Naive thymus-derived CD8-positive, alpha-beta T cell (primary cell): ENCODE results near the gene PSRC1. TPM values are rescaled to one million over a fixed set of nuclear protein-coding genes. Genes with fewer than 3 reads are reported as not detected.

Source experiments
- ATAC-seq, 2 donors: fragments of 150-1000 bp; cut with Tn5 transposase in 1 of 2; sonication (Bioruptor Pico), chemical (Tn5 transposase) in 1 of 2; 1 replicate in 1 of 2; 2 replicates in 1 of 2; pipeline ENCODE4 v1.10.0; 2021; ENCODE audit warnings: mild to moderate bottlenecking in 2 of 2, moderate library complexity in 2 of 2
- POLR2A ChIA-PET: fragments of 350-600 bp; sonication (Branson Sonifier 250); formaldehyde crosslinking; loops from one replicate; lab custom pipeline; 2021; ENCODE audit warnings: antibody characterized with exemption; lab: Charles Lee
- DNase-seq, 10 donors: peaks; one replicate each; pipeline versions ENCODE4 v3.0.0 to v3.0.0-alpha.2; 2020 to 2022
- H3K27ac Mint-ChIP-seq, 10 donors: one replicate each; pipeline ENCODE4 v1.8.0; 2020 to 2022; ENCODE audit warnings: mild to moderate bottlenecking in 10 of 10, mixed read lengths in 10 of 10, moderate library complexity in 4 of 10, inconsistent platforms in 1 of 10
- H3K27me3 Mint-ChIP-seq, 5 donors: one replicate each; pipeline ENCODE4 v1.8.0; 2021 to 2022; ENCODE audit warnings: mixed read lengths in 5 of 5
- H3K36me3 Mint-ChIP-seq, 3 donors: one replicate each; pipeline ENCODE4 v1.8.0; 2020 to 2022; ENCODE audit warnings: mixed read lengths in 3 of 3, mild to moderate bottlenecking in 2 of 3, inconsistent platforms in 1 of 3
- H3K4me1 Mint-ChIP-seq, 4 donors: one replicate each; pipeline ENCODE4 v1.8.0; 2021 to 2022; ENCODE audit warnings: mixed read lengths in 4 of 4
- H3K4me3 Mint-ChIP-seq, 10 donors: one replicate each; pipeline ENCODE4 v1.8.0; 2020 to 2022; ENCODE audit warnings: mild to moderate bottlenecking in 10 of 10, mixed read lengths in 10 of 10, moderate library complexity in 6 of 10, inconsistent platforms in 1 of 10
- H3K9me3 Mint-ChIP-seq, 9 donors: one replicate each; pipeline ENCODE4 v1.8.0; 2020 to 2022; ENCODE audit warnings: mixed read lengths in 9 of 9, mild to moderate bottlenecking in 3 of 9, inconsistent platforms in 1 of 9, moderate library complexity in 1 of 9
- polyA plus RNA-seq, 3 donors: library from polyadenylated mRNA; unstranded; fragments of 300-500 nt; fragmentation: Illumina TruSeq; gene quantifications; one replicate each; pipeline ENCODE4 v1.2.3, GENCODE V29; 2021
- total RNA-seq, 8 experiments: library from RNA in 2 of 8; stranded (reverse) in 2 of 8; gene quantifications; one replicate each; pipeline ENCODE4 v1.2.3 and lab custom pipeline; 2021 to 2026

PSRC1 gene
- total and polyA plus RNA-seq, 5 experiments from 2014 or later, result 0.31 to 0.89 TPM; not detected in 3

- Mint-ChIP-seq H3K27me3 (no peaks in the 10 kb centered on the region), H3K9me3 (no peaks in the 10 kb centered on the region), H3K4me3 (no peak overlapping the region), H3K27ac (peak overlapping the region in 1 of 10 donors; percentile 87), H3K4me1 (peaks cover 3 to 14% (median 5%) of the 10 kb centered on the region in 4 donors), H3K36me3 (peaks cover 0 to 9% (median 0%) of the 10 kb centered on the region in 3 donors)
- peak in 1 of 10 donors; percentile 53 for DNase-seq
- no peak for ATAC-seq
- POLR2A ChIA-PET, result no interaction called here
These were observed 8.1 kb downstream of the PSRC1 start for GRCh38 chr1:109274533-109275476.

DNA sequence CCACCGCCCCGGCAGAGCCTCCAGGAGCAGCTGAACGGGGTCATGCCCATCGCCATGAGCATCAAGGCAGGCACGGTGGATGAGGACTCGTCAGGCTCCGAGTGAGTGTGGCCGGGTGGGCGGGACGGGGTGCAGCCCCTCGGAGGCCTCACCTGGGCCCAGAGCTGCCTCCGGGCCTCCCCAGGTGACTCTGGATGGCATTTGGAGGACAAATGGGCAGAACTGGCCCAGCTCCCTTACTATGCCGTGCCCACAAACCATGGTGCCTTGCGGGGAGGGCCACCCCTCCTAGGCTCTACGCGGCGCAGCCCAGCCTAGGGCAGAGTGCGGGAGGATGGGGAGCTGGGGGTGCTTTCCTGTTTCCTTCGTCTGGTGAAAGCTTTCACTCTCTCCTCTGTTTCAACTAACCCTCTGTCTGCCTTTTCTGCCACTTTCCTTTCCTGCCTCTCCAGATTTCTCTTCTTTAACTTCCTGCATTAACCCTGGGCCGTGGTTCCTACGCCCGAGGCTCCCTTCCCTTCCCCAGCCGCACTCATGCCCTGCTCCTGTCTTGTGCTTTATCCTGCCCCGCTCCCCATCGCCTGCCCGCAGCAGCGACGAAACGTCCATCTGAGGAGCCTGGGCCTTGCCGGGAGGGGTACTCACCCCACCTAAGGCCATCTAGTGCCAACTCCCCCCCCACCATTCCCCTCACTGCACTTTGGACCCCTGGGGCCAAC, 9.2 kb downstream of the PSRC1 start:
- Mint-ChIP-seq H3K27me3 (no peaks in the 10 kb centered on the region), H3K9me3 (no peaks in the 10 kb centered on the region), H3K4me3 (peak overlapping the region in 4 of 10 donors; percentile 1 to 47 (median 16)), H3K4me1 (peaks cover 3 to 14% (median 5%) of the 10 kb centered on the region in 4 donors), H3K36me3 (peaks cover 0 to 9% (median 0%) of the 10 kb centered on the region in 3 donors), H3K27ac (peak overlapping the region in 3 of 10 donors; percentile 50 to 85 (median 83))
- ATAC-seq (no peak), DNase-seq (peak in 1 of 10 donors; percentile 26)
- POLR2A ChIA-PET, result no interaction called here

DNA sequence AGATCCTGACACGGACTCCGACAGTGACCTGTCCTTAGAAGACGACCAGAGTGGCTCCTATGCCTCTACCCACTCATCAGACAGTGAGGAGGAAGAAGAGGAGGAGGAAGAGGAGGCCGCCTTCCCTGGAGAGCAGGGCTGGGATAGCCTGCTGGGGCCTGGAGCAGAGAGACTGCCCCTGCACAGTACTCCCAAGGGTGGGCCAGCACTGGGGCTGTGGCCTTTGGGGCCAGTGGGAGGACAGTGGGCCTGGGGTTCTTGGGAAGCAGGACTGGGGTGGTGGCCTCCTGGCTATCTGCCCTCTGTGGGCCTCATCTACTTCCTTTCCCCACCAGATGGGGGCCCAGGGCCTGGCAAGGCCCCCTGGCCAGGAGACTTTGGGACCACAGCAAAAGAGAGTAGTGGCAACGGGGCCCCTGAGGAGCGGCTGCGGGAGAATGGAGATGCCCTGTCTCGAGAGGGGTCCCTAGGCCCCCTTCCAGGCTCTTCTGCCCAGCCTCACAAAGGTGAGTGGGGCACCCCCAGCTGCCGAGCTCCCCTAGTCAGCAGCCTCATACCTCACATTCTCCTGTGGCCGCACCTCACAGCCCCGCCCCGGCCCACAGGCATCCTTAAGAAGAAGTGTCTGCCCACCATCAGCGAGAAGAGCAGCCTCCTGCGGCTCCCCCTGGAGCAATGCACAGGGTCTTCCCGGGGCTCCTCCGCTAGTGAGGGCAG, 10.0 kb downstream of the PSRC1 start:
- Mint-ChIP-seq H3K4me1 (peaks cover 4 to 14% (median 5%) of the 10 kb centered on the region in 4 donors), H3K9me3 (no peaks in the 10 kb centered on the region)

GRCh38 chr1:109272021-109272799, 10.7 kb downstream of the PSRC1 start:
- POLR2A ChIA-PET, result no interaction called here
- H3K4me1 Mint-ChIP-seq, result peaks cover 2 to 12% (median 4%) of the 10 kb centered on the region in 4 donors
- H3K4me3 Mint-ChIP-seq, result no peak overlapping the region

More for the DNA sequence above, 10.0 kb downstream of the PSRC1 start:
- POLR2A ChIA-PET, result no interaction called here
- peaks cover 0 to 12% (median 0%) of the 10 kb centered on the region in 3 donors for H3K36me3 Mint-ChIP-seq
- no peaks in the 10 kb centered on the region for H3K27me3 Mint-ChIP-seq
- ATAC-seq (no peak), DNase-seq (peak in 1 of 10 donors; percentile 53)
- no peak overlapping the region for H3K27ac Mint-ChIP-seq
- H3K4me3 Mint-ChIP-seq, result no peak overlapping the region

GRCh38 chr1:109271458-109271857, 11.5 kb downstream of the PSRC1 start:
- Mint-ChIP-seq H3K27me3 (no peaks in the 10 kb centered on the region), H3K4me1 (peaks cover 0 to 10% (median 2%) of the 10 kb centered on the region in 4 donors), H3K36me3 (peaks cover 0 to 12% (median 0%) of the 10 kb centered on the region in 3 donors), H3K9me3 (no peaks in the 10 kb centered on the region), H3K27ac (no peak overlapping the region), H3K4me3 (no peak overlapping the region)
- peak in 1 of 10 donors; percentile 41 for DNase-seq
- POLR2A ChIA-PET, result interaction anchor here (1.1 kb wide), 1 partner anchor 25 kb away, joined by 4 read pairs; no protein-coding TSS in a partner anchor
- no peak for ATAC-seq

More at GRCh38 chr1:109272021-109272799, 10.7 kb downstream of the PSRC1 start:
- peaks cover 0 to 12% (median 0%) of the 10 kb centered on the region in 3 donors for H3K36me3 Mint-ChIP-seq
- H3K9me3 Mint-ChIP-seq, result no peaks in the 10 kb centered on the region
- peak in 1 of 10 donors; percentile 36 for DNase-seq
- H3K27me3 Mint-ChIP-seq, result no peaks in the 10 kb centered on the region
- H3K27ac Mint-ChIP-seq, result peak overlapping the region in 1 of 10 donors; percentile 76
- no peak for ATAC-seq

DNA sequence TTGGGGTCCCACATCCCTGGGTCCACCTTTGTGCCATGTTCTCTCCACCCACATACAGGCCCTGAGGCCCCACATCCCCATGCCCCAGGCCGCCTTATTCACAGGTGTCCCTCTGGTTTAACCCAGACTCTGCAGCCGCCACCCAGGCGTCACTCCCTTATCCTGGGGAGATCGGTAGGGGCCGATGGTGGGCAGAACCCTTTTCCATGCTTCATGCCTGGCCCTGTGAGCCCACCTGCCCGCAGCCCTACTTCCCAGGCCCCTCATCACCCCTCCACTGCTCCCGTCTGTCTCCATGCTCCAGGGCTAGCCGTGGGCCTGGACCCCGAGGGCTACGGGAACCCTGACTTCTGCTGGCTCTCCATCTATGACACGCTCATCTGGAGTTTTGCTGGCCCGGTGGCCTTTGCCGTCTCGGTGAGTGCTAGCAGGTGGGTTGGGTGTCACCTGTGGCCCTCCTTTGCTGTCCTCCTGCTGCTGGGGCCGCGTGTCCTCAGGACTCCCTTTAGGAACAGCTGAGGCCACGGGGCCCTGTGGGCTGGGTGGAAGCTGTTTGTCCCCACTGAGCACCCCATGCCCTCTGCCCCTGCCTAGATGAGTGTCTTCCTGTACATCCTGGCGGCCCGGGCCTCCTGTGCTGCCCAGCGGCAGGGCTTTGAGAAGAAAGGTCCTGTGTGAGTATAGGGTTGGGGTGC, 12.2 kb downstream of the PSRC1 start:
- Mint-ChIP-seq H3K4me1 (peaks cover 0 to 10% (median 2%) of the 10 kb centered on the region in 4 donors), H3K27me3 (no peaks in the 10 kb centered on the region), H3K36me3 (peaks cover 0 to 12% (median 0%) of the 10 kb centered on the region in 3 donors), H3K9me3 (no peaks in the 10 kb centered on the region), H3K27ac (no peak overlapping the region), H3K4me3 (no peak overlapping the region)
- DNase-seq, result peak in 1 of 10 donors; percentile 36
- POLR2A ChIA-PET, result interaction anchor here (1.1 kb wide), 1 partner anchor 25 kb away, joined by 4 read pairs; no protein-coding TSS in a partner anchor
- ATAC-seq, result no peak

DNA sequence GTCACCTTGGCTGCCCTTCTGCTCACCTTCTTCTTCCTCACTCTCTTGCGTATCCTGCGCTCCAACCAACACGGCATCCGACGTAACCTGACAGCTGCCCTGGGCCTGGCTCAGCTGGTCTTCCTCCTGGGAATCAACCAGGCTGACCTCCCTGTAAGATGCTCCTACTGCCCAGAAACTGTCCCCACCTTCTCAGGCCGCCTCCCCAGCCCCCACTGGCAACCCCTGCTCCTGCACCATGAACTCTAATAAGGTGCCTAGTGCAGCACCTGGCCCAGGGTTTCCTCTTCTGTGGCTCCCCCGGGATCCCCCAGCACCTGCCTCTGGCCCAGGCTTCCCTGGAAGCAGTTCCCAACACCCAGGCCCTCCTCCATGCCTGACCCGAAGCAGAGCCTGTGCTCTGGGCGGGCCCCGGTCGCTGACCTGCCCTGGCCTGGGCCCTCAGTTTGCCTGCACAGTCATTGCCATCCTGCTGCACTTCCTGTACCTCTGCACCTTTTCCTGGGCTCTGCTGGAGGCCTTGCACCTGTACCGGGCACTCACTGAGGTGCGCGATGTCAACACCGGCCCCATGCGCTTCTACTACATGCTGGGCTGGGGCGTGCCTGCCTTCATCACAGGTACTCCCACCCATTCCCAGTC, 12.8 kb downstream of the PSRC1 start:
- DNase-seq (peak in 1 of 10 donors; percentile 55), ATAC-seq (no peak)
- peaks cover 0 to 10% (median 2%) of the 10 kb centered on the region in 4 donors for H3K4me1 Mint-ChIP-seq
- peak overlapping the region in 1 of 10 donors; percentile 52 for H3K27ac Mint-ChIP-seq
- POLR2A ChIA-PET, result no interaction called here
- H3K36me3 Mint-ChIP-seq, result peaks cover 0 to 12% (median 0%) of the 10 kb centered on the region in 3 donors
- no peaks in the 10 kb centered on the region for H3K27me3 Mint-ChIP-seq
- no peaks in the 10 kb centered on the region for H3K9me3 Mint-ChIP-seq
- no peak overlapping the region for H3K4me3 Mint-ChIP-seq

DNA sequence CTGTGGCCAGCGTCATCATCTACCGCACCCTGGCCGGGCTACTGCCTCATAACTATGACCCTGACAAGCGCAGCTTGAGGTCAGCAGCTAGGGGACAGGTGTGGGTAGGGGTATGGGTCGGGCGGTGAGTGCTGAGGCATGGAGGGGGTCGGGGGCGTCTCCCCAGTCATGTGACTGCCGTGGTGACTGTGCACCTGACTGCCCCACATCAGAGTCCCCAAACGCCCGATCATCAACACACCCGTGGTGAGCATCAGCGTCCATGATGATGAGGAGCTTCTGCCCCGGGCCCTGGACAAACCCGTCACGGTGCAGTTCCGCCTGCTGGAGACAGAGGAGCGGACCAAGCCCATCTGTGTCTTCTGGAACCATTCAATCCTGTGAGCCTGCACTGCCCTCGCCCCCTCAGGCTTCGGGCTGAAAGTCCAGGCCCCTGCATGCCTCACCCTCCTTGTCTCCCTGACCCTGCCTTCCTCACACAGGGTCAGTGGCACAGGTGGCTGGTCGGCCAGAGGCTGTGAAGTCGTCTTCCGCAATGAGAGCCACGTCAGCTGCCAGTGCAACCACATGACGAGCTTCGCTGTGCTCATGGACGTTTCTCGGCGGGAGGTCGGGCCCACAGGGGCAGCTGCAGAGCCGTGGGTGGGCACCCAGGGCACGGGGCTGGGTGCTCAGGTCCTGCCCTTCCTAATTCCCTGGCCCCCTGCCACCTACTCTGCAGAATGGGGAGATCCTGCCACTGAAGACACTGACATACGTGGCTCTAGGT, 13.5 kb downstream of the PSRC1 start:
- POLR2A ChIA-PET, result no interaction called here

DNA sequence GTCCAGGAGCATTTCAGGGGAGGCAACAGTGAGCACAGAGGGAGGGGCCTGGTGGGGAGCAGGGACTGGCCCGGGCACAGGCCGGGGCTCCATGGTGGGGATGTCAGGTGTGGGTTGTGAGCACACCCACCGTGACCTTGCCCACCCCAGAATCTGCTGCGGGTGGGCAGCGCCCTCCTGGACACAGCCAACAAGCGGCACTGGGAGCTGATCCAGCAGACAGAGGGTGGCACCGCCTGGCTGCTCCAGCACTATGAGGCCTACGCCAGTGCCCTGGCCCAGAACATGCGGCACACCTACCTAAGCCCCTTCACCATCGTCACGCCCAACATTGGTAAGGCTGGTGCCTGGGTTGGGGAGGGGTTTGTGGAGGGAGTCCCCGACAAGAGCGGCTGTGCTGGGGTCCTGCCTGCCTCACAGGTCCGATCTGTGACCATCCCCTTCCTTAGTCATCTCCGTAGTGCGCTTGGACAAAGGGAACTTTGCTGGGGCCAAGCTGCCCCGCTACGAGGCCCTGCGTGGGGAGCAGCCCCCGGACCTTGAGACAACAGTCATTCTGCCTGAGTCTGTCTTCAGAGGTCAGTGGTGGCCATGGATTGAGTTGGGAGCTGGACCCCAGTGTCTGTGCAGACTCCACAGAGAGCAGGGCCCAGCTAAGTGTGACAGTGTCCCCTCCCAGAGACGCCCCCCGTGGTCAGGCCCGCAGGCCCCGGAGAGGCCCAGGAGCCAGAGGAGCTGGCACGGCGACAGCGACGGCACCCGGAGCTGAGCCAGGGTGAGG, 14.3 kb downstream of the PSRC1 start:
- no peak overlapping the region for H3K4me3 Mint-ChIP-seq
- peaks cover under 1 to 3% (median 2%) of the 10 kb centered on the region in 4 donors for H3K4me1 Mint-ChIP-seq
- H3K36me3 Mint-ChIP-seq, result peaks cover 0 to 12% (median 0%) of the 10 kb centered on the region in 3 donors
- H3K27ac Mint-ChIP-seq, result peak overlapping the region in 1 of 10 donors; percentile 28
- DNase-seq, result peak in 1 of 10 donors; percentile 43
- ATAC-seq, result no peak
- no peaks in the 10 kb centered on the region for H3K27me3 Mint-ChIP-seq
- POLR2A ChIA-PET, result no interaction called here
- H3K9me3 Mint-ChIP-seq, result no peaks in the 10 kb centered on the region

More for the DNA sequence above, 13.5 kb downstream of the PSRC1 start:
- no peaks in the 10 kb centered on the region for H3K9me3 Mint-ChIP-seq
- ATAC-seq (no peak), DNase-seq (peak in 1 of 10 donors; percentile 61)
- H3K4me3 Mint-ChIP-seq, result no peak overlapping the region
- no peaks in the 10 kb centered on the region for H3K27me3 Mint-ChIP-seq
- peaks cover 0 to 12% (median 0%) of the 10 kb centered on the region in 3 donors for H3K36me3 Mint-ChIP-seq
- H3K4me1 Mint-ChIP-seq, result peaks cover 0 to 6% (median 2%) of the 10 kb centered on the region in 4 donors
- H3K27ac Mint-ChIP-seq, result no peak overlapping the region
